H9 (cell line): ENCODE measurements around the gene IRX4. TPM values are rescaled to one million over a fixed set of nuclear protein-coding genes. Genes with fewer than 3 reads are reported as not detected.

Experiments used
- DNase-seq: peaks from one replicate; pipeline ENCODE4 v3.0.0-alpha.2; 2017
- H2AFZ ChIP-seq: one replicate; pipeline ENCODE4 v1.6.1; 2013; ENCODE audit warnings: mild to moderate bottlenecking, low read length, control low read depth, moderate library complexity
- H2AK5ac ChIP-seq: 2 replicates; pipeline ENCODE4 v1.6.1; 2013; ENCODE audit warnings: low read length, control low read depth, mixed read lengths; ENCODE audit not compliant: insufficient read length
- H2BK120ac ChIP-seq: one replicate; pipeline ENCODE4 v1.6.1; 2013; ENCODE audit warnings: low read depth, mild to moderate bottlenecking, low read length, control low read depth, inconsistent platforms; ENCODE audit not compliant: poor library complexity, severe bottlenecking
- H2BK12ac ChIP-seq: 2 replicates; pipeline ENCODE4 v1.6.1; 2013; ENCODE audit warnings: low read length, control low read depth, mixed read lengths, low read depth; ENCODE audit not compliant: insufficient read length
- H2BK15ac ChIP-seq: 2 replicates; pipeline ENCODE4 v1.6.1; 2013; ENCODE audit warnings: low read depth, low read length, control low read depth
- H2BK20ac ChIP-seq: one replicate; pipeline ENCODE4 v1.6.1; 2013; ENCODE audit warnings: low read depth, mild to moderate bottlenecking, low read length, control low read depth, inconsistent platforms; ENCODE audit not compliant: poor library complexity, severe bottlenecking
- H2BK5ac ChIP-seq: 2 replicates; pipeline ENCODE4 v1.6.1; 2013; ENCODE audit warnings: low read length, control low read depth, mixed read lengths; ENCODE audit not compliant: insufficient read length
- H3K14ac ChIP-seq: 2 replicates; pipeline ENCODE4 v1.6.1; 2013; ENCODE audit warnings: low read length, control low read depth; ENCODE audit not compliant: insufficient read depth
- H3K18ac ChIP-seq: 2 replicates; pipeline ENCODE4 v1.6.1; 2013; ENCODE audit warnings: low read depth, mild to moderate bottlenecking, mixed read lengths, low read length, control low read depth; ENCODE audit not compliant: insufficient read length
- H3K23ac ChIP-seq: 2 replicates; pipeline ENCODE4 v1.6.1; 2013; ENCODE audit warnings: low read length, control low read depth, mixed read lengths, low read depth; ENCODE audit not compliant: insufficient read length
- H3K23me2 ChIP-seq: 2 replicates; pipeline ENCODE4 v1.6.1; 2013; ENCODE audit warnings: low read depth, mild to moderate bottlenecking, mixed read lengths, low read length, control low read depth; ENCODE audit not compliant: insufficient read length, poor library complexity, severe bottlenecking
- H3K27ac ChIP-seq: 2 replicates; pipeline ENCODE4 v1.5.1; 2013; ENCODE audit warnings: low read length, control low read depth, mixed read lengths, low read depth; ENCODE audit not compliant: insufficient read length
- H3K27me3 ChIP-seq: 2 replicates; pipeline ENCODE4 v1.6.1; 2013; ENCODE audit warnings: low read length, control low read depth, inconsistent platforms; ENCODE audit not compliant: insufficient read depth
- H3K4ac ChIP-seq: 2 replicates; pipeline ENCODE4 v1.6.1; 2013; ENCODE audit warnings: low read depth, mild to moderate bottlenecking, control low read depth, inconsistent platforms, low read length, moderate library complexity
- H3K4me1 ChIP-seq: 2 replicates; pipeline ENCODE4 v1.6.1; 2013; ENCODE audit warnings: low read length, control low read depth, inconsistent platforms; ENCODE audit not compliant: insufficient read depth
- H3K4me2 ChIP-seq: 2 replicates; pipeline ENCODE4 v1.6.1; 2013; ENCODE audit warnings: low read length, control low read depth, mixed read lengths; ENCODE audit not compliant: insufficient read length, insufficient read depth
- H3K56ac ChIP-seq: 2 replicates; pipeline ENCODE4 v1.6.1; 2013; ENCODE audit warnings: low read depth, mild to moderate bottlenecking, mixed read lengths, low read length, control low read depth; ENCODE audit not compliant: insufficient read length
- H3K79me1 ChIP-seq: 2 replicates; pipeline ENCODE4 v1.6.1; 2013; ENCODE audit warnings: low read depth, mild to moderate bottlenecking, moderate library complexity, low read length, control low read depth, inconsistent platforms; ENCODE audit not compliant: insufficient read depth, poor library complexity, severe bottlenecking
- H3K79me2 ChIP-seq: 2 replicates; pipeline ENCODE4 v1.6.1; 2013; ENCODE audit warnings: low read length, control low read depth, inconsistent platforms; ENCODE audit not compliant: insufficient read depth
- H3K9ac ChIP-seq: 2 replicates; pipeline ENCODE4 v1.6.1; 2013; ENCODE audit warnings: low read length, control low read depth, mixed read lengths; ENCODE audit not compliant: insufficient read length; ENCODE audit errors: extremely low read depth
- H3K9me3 ChIP-seq: one replicate; pipeline ENCODE4 v1.6.1; 2013; ENCODE audit warnings: low read depth, low read length, inconsistent platforms; ENCODE audit not compliant: control insufficient read depth
- H3T11ph ChIP-seq: one replicate; pipeline ENCODE4 v1.6.1; 2013; ENCODE audit warnings: mild to moderate bottlenecking, low read length, control low read depth, inconsistent platforms
- H4K20me1 ChIP-seq: one replicate; pipeline ENCODE4 v1.6.1; 2013; ENCODE audit not compliant: control insufficient read depth, insufficient read length, insufficient read depth
- H4K5ac ChIP-seq: 2 replicates; pipeline ENCODE4 v1.6.1; 2013; ENCODE audit warnings: low read depth, mild to moderate bottlenecking, mixed read lengths, low read length, control low read depth; ENCODE audit not compliant: insufficient read length
- H4K8ac ChIP-seq: replicated peaks from 2 replicates; pipeline ENCODE4 v1.6.1; 2013; ENCODE audit warnings: low read length, control low read depth, mixed read lengths, low read depth; ENCODE audit not compliant: insufficient read length
- H4K91ac ChIP-seq: 2 replicates; pipeline ENCODE4 v1.6.1; 2013; ENCODE audit warnings: low read depth, mild to moderate bottlenecking, moderate library complexity, mixed read lengths, low read length, control low read depth; ENCODE audit not compliant: insufficient read length
- H3K27ac Mint-ChIP-seq, 3 experiments: 2 replicates in 2 of 3; 3 replicates in 1 of 3; pipeline ENCODE4 v1.8.0; 2020 to 2021; ENCODE audit warnings: mixed read lengths in 3 of 3, mild to moderate bottlenecking in 1 of 3, moderate library complexity in 1 of 3
- H3K27me3 Mint-ChIP-seq: 2 replicates; pipeline ENCODE4 v1.8.0; 2021; ENCODE audit warnings: low read depth, mild to moderate bottlenecking, moderate library complexity, mixed read lengths
- H3K36me3 Mint-ChIP-seq, 3 experiments: 2 replicates in 2 of 3; 3 replicates in 1 of 3; pipeline ENCODE4 v1.8.0; 2020 to 2021; ENCODE audit warnings: low read depth in 3 of 3, mixed read lengths in 3 of 3; ENCODE audit not compliant: insufficient read depth in 1 of 3
- H3K4me1 Mint-ChIP-seq, 2 experiments: 2 replicates each; pipeline ENCODE4 v1.8.0; 2020; ENCODE audit warnings: mixed read lengths in 2 of 2
- H3K4me3 Mint-ChIP-seq, 2 experiments: 2 replicates in 1 of 2; 3 replicates in 1 of 2; pipeline ENCODE4 v1.8.0; 2020 to 2021; ENCODE audit warnings: mild to moderate bottlenecking in 2 of 2, mixed read lengths in 2 of 2, moderate library complexity in 1 of 2
- H3K9me3 Mint-ChIP-seq, 2 experiments: 2 replicates in 1 of 2; 3 replicates in 1 of 2; pipeline ENCODE4 v1.8.0; 2020; ENCODE audit warnings: mild to moderate bottlenecking in 2 of 2, mixed read lengths in 2 of 2, moderate library complexity in 1 of 2
- CTCF ChIP-seq: fragments of 200-600 bp; sonication (generic); conservative IDR thresholded peaks from 3 replicates; pipeline ENCODE4 v1.8.0; 2021; ENCODE audit warnings: antibody characterized with exemption, mild to moderate bottlenecking
- WGBS: extraction: QIAGEN DNeasy Blood & Tissue Kit; methylation state at CpG from one replicate; pipeline ENCODE4 v1.1.7; 2013; ENCODE audit warnings: missing lambda C conversion rate, low lambda C conversion rate, mixed read lengths; ENCODE audit not compliant: insufficient read length; ENCODE audit errors: extremely low coverage; 5-methylcytosine and 5-hydroxymethylcytosine counted together
- total RNA-seq: library from RNA; stranded (reverse); gene quantifications from 2 replicates; pipeline ENCODE4 v1.2.1, GENCODE V29; 2021

Gene IRX4
- total RNA-seq, 1 experiment from 2014 or later, result 3.2 TPM

- Histone ChIP-seq H3K23ac (no peak overlapping the region), H4K91ac (no peak overlapping the region), H3K9me3 (no peaks in the 10 kb centered on the region), H4K20me1 (peaks cover 2% of the 10 kb centered on the region), H4K5ac (no peak overlapping the region), H3K56ac (no peak overlapping the region), H2BK12ac (no peak overlapping the region), H3K9ac (no peak overlapping the region), H3K23me2 (no peaks in the 10 kb centered on the region), H3K4me2 (no peak overlapping the region), H2BK120ac (no peak overlapping the region), H2BK20ac (no peak overlapping the region), H2AK5ac (no peak overlapping the region), H3K4me1 (no peaks in the 10 kb centered on the region), H2BK15ac (no peak overlapping the region), H3K4ac (no peak overlapping the region), H3K79me1 (no peaks in the 10 kb centered on the region), H3T11ph (no peak overlapping the region), H3K27ac (no peak overlapping the region), H3K18ac (no peak overlapping the region), H2AFZ (no peak overlapping the region), H3K27me3 (no peaks in the 10 kb centered on the region), H3K79me2 (no peaks in the 10 kb centered on the region), H4K8ac (no peak overlapping the region), H2BK5ac (no peak overlapping the region), H3K14ac (no peak overlapping the region)
- TF ChIP-seq CTCF, result no peak
- H3K4me3 Mint-ChIP-seq, result no peak overlapping the region
- H3K9me3 Mint-ChIP-seq, result no peaks in the 10 kb centered on the region; a peak in 1 of 5 replicates
- peaks cover 0 to 10% of the 10 kb centered on the region in 2 experiments; a peak in 1 of 4 replicates for H3K4me1 Mint-ChIP-seq
- DNase-seq, result no peak
- H3K36me3 Mint-ChIP-seq, result no peaks in the 10 kb centered on the region; a peak in 1 of 7 replicates
- peaks cover 38% of the 10 kb centered on the region for H3K27me3 Mint-ChIP-seq
- no peak overlapping the region for H3K27ac Mint-ChIP-seq
- WGBS, result no CpG with 5 or more reads among the region's 14 CpGs
Measured at GRCh38 chr5:1865948-1866347, 16.8 kb downstream of the IRX4 start.
